Frontal cortex (tissue), 4 donors: Measurements from ENCODE around the gene USF2. TPM values are rescaled to one million over a fixed set of nuclear protein-coding genes. Genes with fewer than 3 reads are reported as not detected.

Experiments used
- DNase-seq, 2 donors: peaks; one replicate each; pipeline ENCODE4 v3.0.0; 2012; ENCODE audit warnings: low spot score in 2 of 2
- FAIRE-seq: peaks from 2 replicates; lab custom pipeline; 2012; peaks lifted over from hg19 to GRCh38; lab: Jason Lieb, UNC
- total RNA-seq: library from RNA; depleted of rRNA; stranded (reverse); fragments of >200 nt; gene quantifications from one replicate; pipeline ENCODE4 v1.2.3, GENCODE V29; 2014
- donor health status: control.
- donor health status: control.
- donor health status: control.

Gene USF2
- total RNA-seq, 1 donor from 2014 or later, result 38.7 TPM

DNA sequence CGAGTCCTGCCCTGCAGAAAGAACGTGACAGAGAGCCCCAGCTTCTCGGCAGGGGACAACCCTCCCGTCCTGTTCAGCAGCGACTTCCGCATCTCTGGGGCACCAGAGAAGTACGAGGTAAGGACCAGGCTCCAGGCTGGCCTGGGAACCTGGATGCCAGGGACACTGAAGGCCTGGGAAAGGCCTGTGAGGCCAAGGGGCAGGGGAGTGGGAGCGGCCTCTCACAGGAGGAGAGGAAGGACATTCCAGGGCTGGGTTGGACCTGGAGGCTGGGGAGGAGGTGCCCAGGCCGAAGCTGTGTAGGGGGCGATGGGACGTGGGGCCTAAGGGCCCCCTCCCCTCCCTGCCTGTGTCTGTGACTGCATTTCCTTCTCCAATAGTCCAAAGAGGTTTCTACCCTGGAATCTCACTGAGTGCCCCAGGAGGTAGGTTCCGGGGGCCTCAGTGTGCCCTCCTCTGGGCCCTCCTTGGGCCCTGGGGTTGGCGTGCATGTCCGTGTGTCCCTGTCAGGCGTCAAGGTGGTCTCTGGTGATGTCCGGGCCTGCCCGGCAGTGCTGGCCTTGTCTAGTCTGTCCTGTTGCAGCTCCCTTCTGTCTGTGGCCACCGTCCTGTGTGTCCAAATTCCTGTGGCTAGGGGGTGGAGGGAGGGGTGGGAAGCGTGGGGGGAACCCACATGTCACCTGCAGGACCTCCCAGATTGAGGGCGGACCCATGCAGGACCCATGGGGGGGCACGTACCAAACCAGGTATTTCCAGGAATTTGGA, 43.3 kb downstream of the USF2 start:
- no peak for DNase-seq
- FAIRE-seq, result no peak

DNA sequence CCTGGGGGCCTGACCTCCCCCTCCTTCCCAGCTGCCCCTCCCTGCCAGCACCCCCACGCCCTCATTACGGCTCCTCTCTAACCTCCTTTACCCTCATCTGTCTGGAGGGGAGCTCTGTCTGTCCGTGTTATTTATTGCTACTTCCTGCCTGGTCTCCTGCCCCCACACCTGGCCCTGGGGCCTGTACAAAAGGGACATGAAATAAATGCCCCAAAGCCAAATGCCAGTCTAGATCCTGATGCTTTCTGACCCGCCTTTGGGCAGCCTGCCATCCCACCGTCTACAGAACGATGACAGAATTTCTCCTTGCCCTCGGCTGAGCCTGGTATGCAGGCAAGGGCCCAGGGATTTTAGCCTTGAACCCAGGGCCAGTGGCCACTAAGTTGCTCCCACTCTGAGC, 44.8 kb downstream of the USF2 start:
- DNase-seq (no peak), FAIRE-seq (no peak)

DNA sequence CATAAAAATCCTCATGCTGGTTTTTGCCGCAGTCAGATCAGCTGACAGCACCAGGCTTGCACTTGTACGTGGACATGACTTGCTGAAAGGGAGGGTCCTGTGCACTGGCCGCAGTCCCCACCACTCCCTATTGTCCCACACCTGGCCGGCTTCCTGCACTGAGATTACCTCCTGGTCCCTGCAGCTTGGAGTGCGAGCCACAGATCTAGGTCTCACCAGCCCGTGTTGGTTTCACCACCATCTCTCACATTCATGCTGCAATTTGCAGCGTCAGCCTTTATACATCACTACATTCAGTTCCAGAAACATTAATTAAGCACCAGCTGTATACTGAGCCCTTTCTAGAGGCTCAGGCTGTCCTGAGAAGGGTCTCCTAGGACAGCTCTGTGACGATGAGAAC, 45.3 kb downstream of the USF2 start:
- DNase-seq (no peak), FAIRE-seq (no peak)

DNA sequence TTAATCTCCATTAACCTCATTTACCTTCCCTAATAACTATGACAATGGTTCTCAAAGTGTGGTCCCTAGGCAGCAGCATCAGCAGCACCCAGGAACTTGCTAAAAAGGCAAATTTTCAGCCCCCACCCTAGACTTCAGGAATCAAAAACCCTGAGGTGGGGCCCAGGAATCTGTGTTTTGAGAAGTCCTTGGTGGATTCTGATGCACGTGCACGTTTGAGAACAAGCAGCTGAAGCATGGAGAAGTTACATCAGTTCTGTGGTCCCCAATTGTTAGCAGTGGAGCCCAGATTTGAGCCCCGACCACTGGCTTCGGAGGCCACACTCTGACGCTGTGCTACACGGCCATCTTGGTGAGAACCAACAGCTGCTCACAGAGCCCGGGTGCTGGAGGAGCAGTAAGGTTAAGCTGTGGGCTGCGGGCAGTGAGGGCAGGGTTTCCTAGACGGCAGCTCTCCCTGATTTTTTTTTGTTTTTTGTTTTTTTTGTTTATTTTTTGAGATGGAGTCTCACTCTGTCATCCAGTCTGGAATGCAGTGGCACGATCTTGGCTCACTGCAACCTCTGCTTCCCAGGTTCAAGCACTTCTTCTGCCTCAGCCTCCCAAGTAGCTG, 46.2 kb downstream of the USF2 start:
- no peak for DNase-seq
- no peak for FAIRE-seq

DNA sequence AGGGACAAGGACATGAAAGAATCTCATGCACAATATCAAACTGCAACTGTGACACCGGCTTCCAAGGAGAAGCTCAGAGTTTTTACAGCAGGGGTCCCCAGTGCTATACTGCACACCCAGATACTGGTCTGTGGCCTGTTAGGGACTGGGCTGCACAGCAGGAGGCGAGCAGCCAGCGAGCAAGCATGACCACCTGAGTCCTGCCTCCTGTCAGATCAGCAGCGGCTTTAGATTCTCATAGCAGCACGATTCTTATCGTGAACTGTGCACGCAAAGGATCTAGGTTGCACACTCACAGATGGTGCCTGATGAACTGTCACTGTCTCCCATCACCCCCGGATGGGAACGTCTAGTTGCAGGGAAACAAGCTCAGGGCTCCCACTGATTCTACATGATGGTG, 47.1 kb downstream of the USF2 start:
- no peak for FAIRE-seq

DNA sequence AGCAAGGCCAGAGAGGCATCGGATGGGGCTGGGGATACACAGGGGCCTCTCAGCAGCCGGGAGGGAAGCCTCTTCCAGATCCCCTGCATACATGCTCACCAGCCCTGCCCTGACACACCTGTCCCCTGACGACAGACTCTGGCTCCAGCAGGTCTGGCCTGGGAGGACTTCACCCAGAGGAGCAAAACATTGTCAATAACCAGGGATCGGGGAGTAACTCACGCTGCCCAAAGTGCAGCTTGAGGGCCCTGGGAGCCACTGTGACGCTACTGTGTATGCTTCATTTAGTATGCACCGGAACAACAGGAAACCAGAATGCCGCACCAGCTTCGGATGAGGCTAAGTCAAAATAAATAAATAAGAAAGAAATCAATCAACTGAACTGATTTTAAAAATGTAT, 47.8 kb downstream of the USF2 start:
- no peak for FAIRE-seq
- no peak for DNase-seq

More for the DNA sequence above, 47.1 kb downstream of the USF2 start:
- no peak for DNase-seq

DNA sequence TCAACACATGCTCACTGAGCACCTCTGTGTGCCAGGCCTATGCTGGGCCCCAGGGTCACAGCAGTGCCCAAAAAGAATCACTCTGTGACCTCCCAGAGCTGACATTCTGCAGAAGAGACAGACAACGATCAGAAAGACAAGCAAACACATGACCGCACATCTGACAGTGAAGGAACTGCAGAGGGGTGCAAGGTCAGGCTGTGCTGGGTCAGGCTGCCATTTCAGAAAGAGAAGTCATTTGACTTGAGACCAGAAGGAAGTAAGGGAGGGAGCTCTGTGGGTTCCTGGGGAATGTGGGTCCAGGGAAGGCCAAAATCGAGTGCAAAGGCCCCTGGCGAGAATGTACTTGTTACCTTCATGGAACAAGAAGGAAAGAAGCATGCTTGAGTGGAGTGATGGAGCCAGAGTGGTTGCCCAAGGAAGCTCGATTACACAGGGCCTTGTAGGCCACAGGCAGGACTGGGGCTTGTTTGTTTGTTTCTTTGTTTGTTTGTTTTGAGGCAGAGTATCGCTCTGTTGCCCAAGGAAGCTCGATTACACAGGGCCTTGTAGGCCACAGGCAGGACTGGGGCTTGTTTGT, 48.8 kb downstream of the USF2 start:
- no peak for DNase-seq
- FAIRE-seq, result no peak

DNA sequence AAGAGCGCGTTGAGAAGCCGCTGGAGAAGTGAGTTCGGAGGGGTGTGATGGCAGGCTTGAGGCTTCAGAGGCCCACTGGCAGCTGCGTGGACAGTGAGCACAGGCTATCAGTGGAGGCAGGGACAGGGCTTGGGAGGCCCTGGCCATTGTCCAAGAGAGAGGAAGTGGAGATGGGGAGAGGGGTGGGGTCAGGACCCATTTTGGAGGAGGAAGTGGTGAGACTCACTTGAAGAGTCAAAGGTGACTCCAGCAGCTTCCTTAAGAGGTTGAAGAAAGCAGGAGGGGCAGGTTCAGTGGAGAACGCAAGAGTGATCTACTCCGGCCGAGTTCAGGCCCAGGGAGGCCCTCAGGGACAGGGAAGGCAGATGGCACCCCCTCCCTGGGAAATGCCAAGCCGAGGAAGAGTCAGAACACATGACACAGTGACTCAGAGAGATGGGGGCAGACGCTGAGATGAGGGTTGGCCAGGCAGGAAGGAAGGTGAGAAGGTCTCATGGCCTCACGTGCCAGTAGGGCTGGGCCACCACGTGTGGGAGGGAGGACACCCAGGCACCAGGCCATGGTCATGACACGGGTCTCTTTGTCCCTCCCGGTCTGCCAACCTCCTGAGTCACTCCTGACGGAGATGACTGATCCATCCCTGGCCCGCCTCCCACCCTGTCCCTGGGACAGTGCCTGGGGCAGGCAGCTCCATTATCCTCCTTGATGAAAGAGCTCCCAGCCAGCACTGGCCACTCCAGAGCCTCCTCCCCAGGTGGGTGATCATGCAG, 50.1 kb downstream of the USF2 start:
- DNase-seq, result peak in 1 of 2 donors; percentile 47

DNA sequence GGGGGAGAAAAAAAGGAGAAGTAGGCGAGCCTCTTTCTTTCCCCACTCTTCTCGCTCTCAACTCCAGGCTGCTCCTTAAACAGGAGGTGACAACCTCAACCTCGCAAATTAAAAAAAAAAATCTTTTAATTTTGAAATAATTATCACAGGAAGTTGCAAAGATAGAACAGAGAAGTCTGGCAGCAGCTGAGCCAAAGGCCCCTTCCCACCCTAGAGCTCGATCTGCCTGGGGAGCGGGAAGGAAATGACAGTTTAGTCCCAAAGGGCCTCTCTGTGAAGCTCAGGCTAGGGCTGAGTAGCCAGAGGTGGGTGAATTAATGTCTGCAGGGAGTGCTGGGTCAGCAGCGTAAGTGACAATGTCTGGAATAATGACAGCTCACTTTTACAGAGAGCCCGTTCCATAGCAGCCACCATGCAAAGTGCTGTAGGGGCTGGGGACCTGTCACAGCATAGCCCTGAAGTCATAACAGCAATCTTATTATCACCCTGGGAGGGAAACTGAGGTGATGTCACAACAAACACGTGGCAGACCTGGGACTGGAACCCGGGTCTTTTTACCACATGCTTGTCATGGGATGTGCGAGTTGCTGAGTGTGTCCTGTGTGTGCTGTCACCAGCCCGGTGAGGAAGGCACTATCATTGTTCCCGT, 51.4 kb downstream of the USF2 start:
- DNase-seq, result no peak

More for the DNA sequence above, 50.1 kb downstream of the USF2 start:
- no peak for FAIRE-seq

DNA sequence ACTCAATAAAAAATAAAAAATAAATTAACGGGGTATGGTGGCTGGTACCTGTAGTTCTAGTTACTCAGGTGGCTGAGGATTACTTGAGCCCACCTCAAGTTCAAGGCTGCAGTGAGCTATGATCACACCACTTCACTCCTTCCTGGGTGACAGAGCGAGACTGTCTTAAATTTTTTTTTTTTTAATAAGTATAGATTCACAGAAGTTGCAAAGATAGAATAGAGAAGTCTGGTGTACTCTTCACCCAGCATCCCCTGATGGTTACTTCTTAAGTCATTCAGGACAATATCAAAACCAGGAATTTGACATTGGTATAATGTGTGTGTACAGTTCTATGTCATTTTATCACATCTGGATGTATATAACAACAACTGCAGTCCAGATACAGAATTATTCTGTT, 52.5 kb downstream of the USF2 start:
- FAIRE-seq, result no peak
- no peak for DNase-seq

More for the DNA sequence above, 51.4 kb downstream of the USF2 start:
- no peak for FAIRE-seq

DNA sequence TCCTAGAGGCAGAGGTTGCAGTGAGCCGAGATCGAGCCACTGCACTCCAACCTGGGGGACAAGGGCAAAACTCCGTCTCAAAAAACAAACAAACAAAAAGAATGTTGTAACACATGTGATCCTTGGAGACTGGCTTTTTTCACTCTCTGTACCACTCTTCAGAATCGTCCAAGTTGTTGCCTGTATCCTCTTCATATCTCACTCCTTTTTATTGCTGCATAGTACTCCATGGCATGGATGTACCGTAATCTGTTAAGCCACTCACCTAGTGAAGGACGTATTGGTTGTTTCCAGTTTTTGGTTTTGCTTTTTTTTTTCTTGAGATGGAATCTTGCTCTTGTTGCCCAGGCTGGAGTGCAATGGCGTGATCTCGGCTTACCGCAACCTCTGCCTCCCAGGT, 53.3 kb downstream of the USF2 start:
- FAIRE-seq, result no peak
- no peak for DNase-seq

DNA sequence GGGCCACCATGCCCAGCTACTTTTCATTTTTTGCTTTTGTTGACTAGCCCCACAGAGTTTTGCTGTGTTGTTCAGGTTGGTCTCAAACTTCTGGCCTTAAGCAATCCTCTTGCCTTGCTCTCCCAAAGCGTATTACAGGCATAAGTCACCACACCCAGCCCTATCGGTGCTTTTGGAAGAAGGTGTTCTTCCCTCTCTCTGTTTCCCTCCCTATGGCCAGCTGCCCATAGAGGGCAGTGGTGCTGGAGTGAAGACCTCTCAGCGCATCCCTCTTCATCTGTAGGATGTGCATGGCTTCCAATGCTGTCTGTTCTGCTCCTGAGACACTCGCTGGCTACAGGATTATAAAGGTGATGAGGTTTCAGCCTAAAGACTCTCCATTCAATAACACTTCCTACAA, 58.9 kb downstream of the USF2 start:
- DNase-seq (no peak), FAIRE-seq (no peak)

DNA sequence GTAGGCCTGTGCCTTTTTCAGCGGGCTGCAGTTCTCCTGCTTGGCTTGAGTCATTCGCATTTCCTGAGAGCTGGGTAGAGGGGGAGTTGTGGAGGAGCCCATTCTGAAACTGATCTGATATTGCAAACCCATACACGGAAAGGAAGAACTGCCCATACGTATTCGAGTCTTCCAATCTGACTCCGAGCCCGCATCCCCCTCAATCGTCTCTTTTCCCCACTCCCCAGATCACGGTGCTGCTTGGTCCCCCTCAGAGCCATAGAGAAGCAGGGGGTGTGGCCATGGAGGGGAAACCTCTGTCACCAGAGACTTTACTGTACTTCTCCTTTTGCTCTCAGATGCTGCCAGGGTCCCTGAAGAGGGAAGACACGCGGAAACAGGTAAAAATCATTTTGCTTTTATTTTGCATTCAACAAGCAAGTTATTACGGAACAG, 60.1 kb downstream of the USF2 start, which contains the start of gene CD22:
CD22 (plus strand) TSS at position 337 of the 435 bp plus-strand sequence. CDS start 2,854 bp downstream, outside the sequence.
- no peak for FAIRE-seq
- DNase-seq, result no peak

DNA sequence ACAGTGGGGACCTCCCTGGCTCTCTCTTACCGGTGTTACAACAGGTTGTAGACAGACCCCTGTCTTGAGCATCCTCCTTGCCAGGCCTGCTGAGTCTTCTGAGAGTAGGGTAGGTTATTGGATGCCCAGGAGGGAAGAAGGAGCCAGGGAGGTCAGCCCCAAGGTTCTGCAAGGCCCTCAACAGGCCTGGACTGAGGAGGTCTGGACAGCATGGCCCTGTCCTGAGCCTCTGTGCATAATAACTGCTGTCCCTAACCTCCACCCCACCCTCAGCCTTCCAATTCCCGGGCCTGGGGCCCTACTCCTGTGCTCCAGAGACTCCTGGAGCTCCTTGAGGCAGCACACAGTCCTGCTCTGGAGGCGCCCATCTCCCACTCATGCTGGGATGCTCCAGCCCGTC, 60.6 kb downstream of the USF2 start:
- DNase-seq (no peak), FAIRE-seq (no peak)

Other genes with a start within 250 kb of the USF2 start
- gene SCN1B, start 238.5 kb upstream of the USF2 start, total RNA-seq, result 0.82 TPM
- gene HPN, start 227.2 kb upstream of the USF2 start, total RNA-seq, result not detected
- not detected for gene FXYD3, start 153.1 kb upstream of the USF2 start, total RNA-seq
- gene LGI4, start 133.9 kb upstream of the USF2 start, total RNA-seq, result 9.0 TPM
- not detected for gene FXYD1, start 130.1 kb upstream of the USF2 start, total RNA-seq
- gene FXYD7, start 125.7 kb upstream of the USF2 start, total RNA-seq, result 10.6 TPM
- gene FXYD5, start 114.2 kb upstream of the USF2 start, total RNA-seq, result not detected
- not detected for gene FAM187B, start 40.2 kb upstream of the USF2 start, total RNA-seq
- gene LSR, start 20.0 kb upstream of the USF2 start, total RNA-seq, result 0.82 TPM
- not detected for gene HAMP, start 13.6 kb downstream of the USF2 start, total RNA-seq
- gene MAG, start 23.2 kb downstream of the USF2 start, total RNA-seq, result not detected
- not detected for gene CD22, start 60.2 kb downstream of the USF2 start, total RNA-seq
- gene FFAR1, start 78.9 kb downstream of the USF2 start, total RNA-seq, result not detected
- gene FFAR3, start 89.5 kb downstream of the USF2 start, total RNA-seq, result not detected
- not detected for gene GPR42, start 102.1 kb downstream of the USF2 start, total RNA-seq
- under 0.01 TPM for gene FFAR2, start 179.3 kb downstream of the USF2 start, total RNA-seq
- gene KRTDAP, start 221.5 kb downstream of the USF2 start, total RNA-seq, result not detected
- under 0.01 TPM for gene DMKN, start 244.7 kb downstream of the USF2 start, total RNA-seq